GM19238 (cell line): ENCODE measurements around the gene PTPRN2.
"Not testable (repeated sequence)": the region's sequence is repeated elsewhere in the genome, so short reads cannot be mapped to it uniquely, and the experiment has no call there.

Experiments used
- DNase-seq: peaks from one replicate; pipeline ENCODE4 v3.0.0; 2011; ENCODE audit warnings: low spot score; ENCODE audit not compliant: insufficient read length

PTPRN2 gene

DNA sequence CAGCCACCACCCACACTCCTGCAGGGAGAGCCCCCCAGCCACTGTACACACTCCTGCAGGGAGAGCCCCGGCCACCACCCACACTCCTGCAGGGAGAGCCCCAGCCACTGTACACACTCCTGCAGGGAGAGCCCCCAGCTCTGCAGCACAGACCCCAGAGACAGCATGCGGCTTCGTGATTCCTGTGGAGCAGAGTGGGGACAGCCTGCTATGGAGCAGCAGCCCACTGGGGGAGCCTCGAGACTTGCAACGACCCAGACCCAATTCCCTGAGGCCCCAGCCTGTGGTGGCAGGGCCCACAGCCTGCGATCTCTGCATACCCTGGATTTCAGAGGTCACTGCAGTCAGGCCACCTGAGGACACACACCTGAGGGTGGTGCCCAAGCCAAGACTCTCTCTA, 727.7 kb downstream of the PTPRN2 start:
- no peak for DNase-seq

GRCh38 chr7:157857578-157858075, 730.0 kb downstream of the PTPRN2 start:
- DNase-seq: no peak

- no peak for DNase-seq
These were observed 730.6 kb downstream of the PTPRN2 start for GRCh38 chr7:157856873-157857577.

- DNase-seq: no peak
These were observed 732.0 kb downstream of the PTPRN2 start for GRCh38 chr7:157855452-157856213.

DNA sequence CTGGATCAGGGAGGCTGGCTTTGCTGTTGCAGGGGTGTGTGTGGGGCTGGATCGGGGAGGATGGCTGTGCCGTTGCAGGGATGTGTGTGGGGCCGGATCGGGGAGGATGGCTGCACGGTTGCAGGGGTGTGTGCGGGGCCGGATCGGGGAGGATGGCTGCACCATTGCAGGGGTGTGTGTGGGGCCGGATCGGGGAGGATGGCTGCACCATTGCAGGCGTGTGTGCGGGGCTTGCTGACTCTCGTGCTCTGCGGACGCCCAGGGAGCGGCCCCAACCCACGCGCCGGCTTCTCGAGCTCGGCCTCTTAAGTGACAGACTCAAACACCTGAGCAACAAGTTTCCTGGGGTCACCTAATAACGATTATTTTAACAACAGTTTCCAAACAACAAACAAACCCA, 732.6 kb downstream of the PTPRN2 start:
- DNase-seq: no peak

GRCh38 chr7:157854066-157854891, 733.3 kb downstream of the PTPRN2 start:
- no peak for DNase-seq

GRCh38 chr7:157853789-157854065, 733.9 kb downstream of the PTPRN2 start:
- DNase-seq: no peak

DNA sequence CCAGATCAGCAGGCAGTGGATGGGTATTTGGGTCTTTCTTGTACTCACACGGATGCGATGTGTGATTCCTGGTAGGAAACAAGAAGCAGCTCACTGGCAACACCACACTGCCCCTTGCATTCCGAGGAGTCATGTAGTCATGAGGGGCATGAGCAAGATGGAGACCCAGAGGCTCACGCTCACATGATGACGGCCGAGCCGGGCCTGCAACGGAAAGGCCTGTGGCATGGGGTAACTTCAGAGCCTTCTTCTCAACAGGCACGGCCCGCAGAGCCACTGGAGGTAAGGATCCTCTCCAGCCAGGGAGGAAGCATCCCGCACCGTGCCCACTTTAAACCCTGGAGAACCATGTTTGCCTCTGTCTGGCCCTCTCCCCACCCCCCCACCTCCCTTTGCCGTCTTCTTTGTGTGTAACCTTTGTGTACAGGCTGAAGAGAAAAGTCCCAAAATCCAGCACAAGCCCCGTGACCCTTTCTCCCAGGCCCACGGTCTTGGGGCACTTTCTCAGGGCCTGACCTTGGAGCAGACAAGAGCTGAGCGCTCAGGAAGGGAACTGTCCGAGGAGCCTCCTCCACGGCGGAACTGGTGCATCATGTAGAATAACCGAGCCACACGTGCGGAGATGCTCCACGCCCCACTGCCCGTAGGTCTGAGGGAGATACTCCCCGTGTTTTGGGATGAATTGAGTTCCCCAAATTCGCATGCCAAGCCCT, 734.4 kb downstream of the PTPRN2 start:
- DNase-seq: no peak

DNA sequence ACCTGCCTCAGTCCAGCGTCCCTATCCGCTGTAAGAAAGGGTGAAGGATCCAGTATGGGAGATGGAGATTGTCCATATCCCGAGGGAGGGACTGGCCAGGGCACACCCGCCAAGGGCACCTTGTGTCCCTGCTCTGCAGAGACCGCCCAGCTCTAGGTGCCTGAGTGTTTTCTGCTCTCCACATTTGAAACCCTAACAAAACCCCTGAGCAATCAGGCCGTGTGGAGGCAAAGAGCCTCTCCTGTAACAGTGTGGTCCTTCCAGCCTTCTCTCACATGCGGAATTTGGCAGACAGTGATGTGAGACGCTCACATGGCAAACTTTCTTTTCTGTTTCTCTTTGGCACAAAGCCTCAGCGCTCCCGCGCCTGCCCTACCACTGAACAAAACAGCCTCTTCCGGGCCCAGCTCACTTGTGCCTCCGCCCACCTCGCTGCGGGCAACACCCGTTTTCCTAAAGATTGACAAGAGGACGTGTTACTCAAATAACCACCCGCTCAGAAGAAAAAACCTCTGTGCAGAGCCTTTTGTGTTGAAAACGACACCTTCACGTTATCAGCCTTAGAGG, 736.0 kb downstream of the PTPRN2 start:
- no peak for DNase-seq

GRCh38 chr7:157850481-157851444, 736.9 kb downstream of the PTPRN2 start:
- no peak for DNase-seq

GRCh38 chr7:157849726-157850125, 737.9 kb downstream of the PTPRN2 start:
- DNase-seq: no peak

- DNase-seq: no peak
These were observed 738.4 kb downstream of the PTPRN2 start for GRCh38 chr7:157849341-157849596.

- DNase-seq: no peak
These were observed 738.9 kb downstream of the PTPRN2 start for GRCh38 chr7:157848508-157849340.

GRCh38 chr7:157847756-157848487, 739.7 kb downstream of the PTPRN2 start:
- DNase-seq: not testable (repeated sequence)

DNA sequence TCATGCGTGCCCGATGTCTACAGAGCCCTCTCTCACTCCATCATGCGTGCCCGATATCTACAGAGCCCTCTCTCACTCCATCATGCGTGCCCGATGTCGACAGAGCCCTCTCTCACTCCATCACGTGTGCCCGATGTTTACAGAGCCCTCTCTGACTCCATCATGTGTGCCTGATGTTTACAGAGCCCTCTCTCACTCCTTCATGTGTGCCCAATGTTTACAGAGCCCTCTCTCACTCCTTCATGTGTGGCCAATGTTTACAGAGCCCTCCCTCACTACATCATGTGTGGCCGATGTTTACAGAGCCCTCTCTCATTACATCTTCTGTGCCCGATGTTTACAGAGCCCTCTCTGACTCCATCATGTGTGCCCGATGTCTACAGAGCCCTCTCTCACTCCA, 740.9 kb downstream of the PTPRN2 start:
- not testable (repeated sequence) for DNase-seq

DNA sequence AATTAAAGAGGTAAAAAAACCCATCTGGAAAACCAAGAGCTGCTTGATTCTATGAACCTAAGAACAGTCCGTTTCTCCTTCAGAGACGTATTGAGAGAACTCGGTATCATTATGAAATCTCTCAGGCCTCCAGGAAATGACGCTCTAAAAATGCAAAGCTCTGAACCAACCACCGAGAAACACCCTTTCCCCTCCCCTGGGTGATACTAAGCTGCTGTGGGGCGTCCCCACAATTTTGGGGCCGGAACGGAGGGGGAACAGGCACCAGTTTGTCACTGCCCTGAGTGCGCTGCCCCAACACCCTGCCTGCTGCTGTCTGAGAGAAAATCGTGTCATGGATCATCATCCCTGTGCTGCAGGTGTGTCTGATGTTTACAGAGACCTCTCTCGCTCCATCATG, 741.4 kb downstream of the PTPRN2 start:
- DNase-seq: no peak

GRCh38 chr7:157845203-157845835, 742.3 kb downstream of the PTPRN2 start:
- no peak for DNase-seq

DNA sequence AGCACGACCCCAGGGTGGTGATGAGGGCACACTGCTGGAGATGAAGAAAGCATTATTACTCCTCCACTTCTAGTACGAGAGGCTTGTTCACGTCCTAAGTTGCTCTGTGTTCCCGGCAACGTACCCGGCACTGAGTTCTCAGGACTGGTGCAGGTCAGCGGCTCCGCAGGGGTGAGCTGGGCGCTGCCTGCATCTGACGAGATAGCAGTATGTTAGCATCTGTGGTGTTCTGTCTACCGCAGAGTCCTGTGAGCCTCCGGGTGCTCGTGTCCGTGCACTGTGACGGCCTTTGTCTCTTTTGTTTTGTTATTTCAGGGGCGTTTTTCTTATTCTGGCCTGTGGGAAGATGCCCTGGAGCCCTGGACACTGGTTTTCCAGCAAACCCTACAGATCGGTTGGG, 743.0 kb downstream of the PTPRN2 start:
- DNase-seq: no peak
